H9 (cell line): Measurements from ENCODE around the gene SLC6A2. TPM values are rescaled to one million over a fixed set of nuclear protein-coding genes. Genes with fewer than 3 reads are reported as not detected.

Experiments
- DNase-seq: peaks from one replicate; pipeline ENCODE4 v3.0.0-alpha.2; 2017
- H2AFZ ChIP-seq: one replicate; pipeline ENCODE4 v1.6.1; 2013; ENCODE audit warnings: mild to moderate bottlenecking, low read length, control low read depth, moderate library complexity
- H2AK5ac ChIP-seq: 2 replicates; pipeline ENCODE4 v1.6.1; 2013; ENCODE audit warnings: low read length, control low read depth, mixed read lengths; ENCODE audit not compliant: insufficient read length
- H2BK120ac ChIP-seq: one replicate; pipeline ENCODE4 v1.6.1; 2013; ENCODE audit warnings: low read depth, mild to moderate bottlenecking, low read length, control low read depth, inconsistent platforms; ENCODE audit not compliant: poor library complexity, severe bottlenecking
- H2BK12ac ChIP-seq: 2 replicates; pipeline ENCODE4 v1.6.1; 2013; ENCODE audit warnings: low read length, control low read depth, mixed read lengths, low read depth; ENCODE audit not compliant: insufficient read length
- H2BK15ac ChIP-seq: 2 replicates; pipeline ENCODE4 v1.6.1; 2013; ENCODE audit warnings: low read depth, low read length, control low read depth
- H2BK20ac ChIP-seq: one replicate; pipeline ENCODE4 v1.6.1; 2013; ENCODE audit warnings: low read depth, mild to moderate bottlenecking, low read length, control low read depth, inconsistent platforms; ENCODE audit not compliant: poor library complexity, severe bottlenecking
- H2BK5ac ChIP-seq: 2 replicates; pipeline ENCODE4 v1.6.1; 2013; ENCODE audit warnings: low read length, control low read depth, mixed read lengths; ENCODE audit not compliant: insufficient read length
- H3K14ac ChIP-seq: 2 replicates; pipeline ENCODE4 v1.6.1; 2013; ENCODE audit warnings: low read length, control low read depth; ENCODE audit not compliant: insufficient read depth
- H3K18ac ChIP-seq: 2 replicates; pipeline ENCODE4 v1.6.1; 2013; ENCODE audit warnings: low read depth, mild to moderate bottlenecking, mixed read lengths, low read length, control low read depth; ENCODE audit not compliant: insufficient read length
- H3K23ac ChIP-seq: 2 replicates; pipeline ENCODE4 v1.6.1; 2013; ENCODE audit warnings: low read length, control low read depth, mixed read lengths, low read depth; ENCODE audit not compliant: insufficient read length
- H3K23me2 ChIP-seq: 2 replicates; pipeline ENCODE4 v1.6.1; 2013; ENCODE audit warnings: low read depth, mild to moderate bottlenecking, mixed read lengths, low read length, control low read depth; ENCODE audit not compliant: insufficient read length, poor library complexity, severe bottlenecking
- H3K27ac ChIP-seq: 2 replicates; pipeline ENCODE4 v1.5.1; 2013; ENCODE audit warnings: low read length, control low read depth, mixed read lengths, low read depth; ENCODE audit not compliant: insufficient read length
- H3K27me3 ChIP-seq: 2 replicates; pipeline ENCODE4 v1.6.1; 2013; ENCODE audit warnings: low read length, control low read depth, inconsistent platforms; ENCODE audit not compliant: insufficient read depth
- H3K4ac ChIP-seq: 2 replicates; pipeline ENCODE4 v1.6.1; 2013; ENCODE audit warnings: low read depth, mild to moderate bottlenecking, control low read depth, inconsistent platforms, low read length, moderate library complexity
- H3K4me1 ChIP-seq: 2 replicates; pipeline ENCODE4 v1.6.1; 2013; ENCODE audit warnings: low read length, control low read depth, inconsistent platforms; ENCODE audit not compliant: insufficient read depth
- H3K4me2 ChIP-seq: 2 replicates; pipeline ENCODE4 v1.6.1; 2013; ENCODE audit warnings: low read length, control low read depth, mixed read lengths; ENCODE audit not compliant: insufficient read length, insufficient read depth
- H3K56ac ChIP-seq: 2 replicates; pipeline ENCODE4 v1.6.1; 2013; ENCODE audit warnings: low read depth, mild to moderate bottlenecking, mixed read lengths, low read length, control low read depth; ENCODE audit not compliant: insufficient read length
- H3K79me1 ChIP-seq: 2 replicates; pipeline ENCODE4 v1.6.1; 2013; ENCODE audit warnings: low read depth, mild to moderate bottlenecking, moderate library complexity, low read length, control low read depth, inconsistent platforms; ENCODE audit not compliant: insufficient read depth, poor library complexity, severe bottlenecking
- H3K79me2 ChIP-seq: 2 replicates; pipeline ENCODE4 v1.6.1; 2013; ENCODE audit warnings: low read length, control low read depth, inconsistent platforms; ENCODE audit not compliant: insufficient read depth
- H3K9ac ChIP-seq: 2 replicates; pipeline ENCODE4 v1.6.1; 2013; ENCODE audit warnings: low read length, control low read depth, mixed read lengths; ENCODE audit not compliant: insufficient read length; ENCODE audit errors: extremely low read depth
- H3K9me3 ChIP-seq: one replicate; pipeline ENCODE4 v1.6.1; 2013; ENCODE audit warnings: low read depth, low read length, inconsistent platforms; ENCODE audit not compliant: control insufficient read depth
- H3T11ph ChIP-seq: one replicate; pipeline ENCODE4 v1.6.1; 2013; ENCODE audit warnings: mild to moderate bottlenecking, low read length, control low read depth, inconsistent platforms
- H4K20me1 ChIP-seq: one replicate; pipeline ENCODE4 v1.6.1; 2013; ENCODE audit not compliant: control insufficient read depth, insufficient read length, insufficient read depth
- H4K5ac ChIP-seq: 2 replicates; pipeline ENCODE4 v1.6.1; 2013; ENCODE audit warnings: low read depth, mild to moderate bottlenecking, mixed read lengths, low read length, control low read depth; ENCODE audit not compliant: insufficient read length
- H4K8ac ChIP-seq: replicated peaks from 2 replicates; pipeline ENCODE4 v1.6.1; 2013; ENCODE audit warnings: low read length, control low read depth, mixed read lengths, low read depth; ENCODE audit not compliant: insufficient read length
- H4K91ac ChIP-seq: 2 replicates; pipeline ENCODE4 v1.6.1; 2013; ENCODE audit warnings: low read depth, mild to moderate bottlenecking, moderate library complexity, mixed read lengths, low read length, control low read depth; ENCODE audit not compliant: insufficient read length
- H3K27ac Mint-ChIP-seq, 3 experiments: 2 replicates in 2 of 3; 3 replicates in 1 of 3; pipeline ENCODE4 v1.8.0; 2020 to 2021; ENCODE audit warnings: mixed read lengths in 3 of 3, mild to moderate bottlenecking in 1 of 3, moderate library complexity in 1 of 3
- H3K27me3 Mint-ChIP-seq: 2 replicates; pipeline ENCODE4 v1.8.0; 2021; ENCODE audit warnings: low read depth, mild to moderate bottlenecking, moderate library complexity, mixed read lengths
- H3K36me3 Mint-ChIP-seq, 3 experiments: 2 replicates in 2 of 3; 3 replicates in 1 of 3; pipeline ENCODE4 v1.8.0; 2020 to 2021; ENCODE audit warnings: low read depth in 3 of 3, mixed read lengths in 3 of 3; ENCODE audit not compliant: insufficient read depth in 1 of 3
- H3K4me1 Mint-ChIP-seq, 2 experiments: 2 replicates each; pipeline ENCODE4 v1.8.0; 2020; ENCODE audit warnings: mixed read lengths in 2 of 2
- H3K4me3 Mint-ChIP-seq, 2 experiments: 2 replicates in 1 of 2; 3 replicates in 1 of 2; pipeline ENCODE4 v1.8.0; 2020 to 2021; ENCODE audit warnings: mild to moderate bottlenecking in 2 of 2, mixed read lengths in 2 of 2, moderate library complexity in 1 of 2
- H3K9me3 Mint-ChIP-seq, 2 experiments: 2 replicates in 1 of 2; 3 replicates in 1 of 2; pipeline ENCODE4 v1.8.0; 2020; ENCODE audit warnings: mild to moderate bottlenecking in 2 of 2, mixed read lengths in 2 of 2, moderate library complexity in 1 of 2
- WGBS: extraction: QIAGEN DNeasy Blood & Tissue Kit; methylation state at CpG from one replicate; pipeline ENCODE4 v1.1.7; 2013; ENCODE audit warnings: missing lambda C conversion rate, low lambda C conversion rate, mixed read lengths; ENCODE audit not compliant: insufficient read length; ENCODE audit errors: extremely low coverage; 5-methylcytosine and 5-hydroxymethylcytosine counted together
- total RNA-seq: library from RNA; stranded (reverse); gene quantifications from 2 replicates; pipeline ENCODE4 v1.2.1, GENCODE V29; 2021
- TF ChIP-seq, protein P1 (sequence below): fragments of 200-600 bp; sonication (generic); conservative IDR thresholded peaks from 3 replicates; pipeline ENCODE4 v1.8.0; 2021; ENCODE audit warnings: antibody characterized with exemption, mild to moderate bottlenecking

SLC6A2 gene
- total RNA-seq, 1 experiment from 2014 or later = 0.24 TPM

DNA sequence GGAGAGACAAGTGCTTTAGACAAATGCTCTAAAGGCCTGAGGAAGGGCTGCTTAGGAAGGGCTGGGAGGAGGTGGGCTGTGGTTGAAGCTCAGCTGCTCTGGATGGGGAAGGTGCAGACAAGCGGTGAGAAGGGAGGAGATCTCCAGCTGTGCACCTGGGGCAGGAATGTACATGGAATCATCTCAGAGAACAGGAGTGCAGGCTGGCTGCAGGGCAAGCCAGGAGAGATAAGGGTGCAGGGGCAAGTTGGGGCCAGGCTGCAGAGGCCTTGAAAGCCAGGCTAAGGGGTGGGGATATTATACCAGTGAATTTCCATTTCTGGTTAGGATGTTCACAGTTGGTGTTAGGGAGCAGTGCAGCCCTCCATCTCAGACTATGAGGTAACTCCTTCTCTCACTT is 4.2 kb downstream of the SLC6A2 start:
- Histone ChIP-seq H3K79me1 (no peaks in the 10 kb centered on the region), H2BK120ac (no peak overlapping the region), H4K5ac (no peak overlapping the region), H3K9me3 (no peaks in the 10 kb centered on the region), H3T11ph (no peak overlapping the region), H3K23ac (no peak overlapping the region), H4K91ac (no peak overlapping the region), H3K4ac (no peak overlapping the region), H3K18ac (no peak overlapping the region), H3K27ac (no peak overlapping the region), H2BK5ac (no peak overlapping the region), H3K56ac (no peak overlapping the region), H3K27me3 (peaks cover 25% of the 10 kb centered on the region; the same call in 1 of the 2 replicates), H3K23me2 (peaks cover 10% of the 10 kb centered on the region), H2BK12ac (no peak overlapping the region), H3K4me2 (no peak overlapping the region), H4K8ac (no peak overlapping the region), H3K14ac (no peak overlapping the region), H2BK20ac (no peak overlapping the region), H2AFZ (no peak overlapping the region), H3K4me1 (no peaks in the 10 kb centered on the region; the same call in 1 of the 2 replicates), H4K20me1 (no peaks in the 10 kb centered on the region), H3K79me2 (no peaks in the 10 kb centered on the region), H3K9ac (no peak overlapping the region), H2AK5ac (no peak overlapping the region), H2BK15ac (no peak overlapping the region)
- Mint-ChIP-seq H3K27me3 (peaks cover 58% of the 10 kb centered on the region), H3K9me3 (peaks cover 0 to 6% of the 10 kb centered on the region in 2 experiments; a peak in 3 of 5 replicates), H3K36me3 (no peaks in the 10 kb centered on the region; a peak in 2 of 7 replicates), H3K4me3 (no peak overlapping the region), H3K4me1 (peaks cover 5 to 13% of the 10 kb centered on the region in 2 experiments), H3K27ac (no peak overlapping the region)
- TF ChIP-seq, protein P1, sequence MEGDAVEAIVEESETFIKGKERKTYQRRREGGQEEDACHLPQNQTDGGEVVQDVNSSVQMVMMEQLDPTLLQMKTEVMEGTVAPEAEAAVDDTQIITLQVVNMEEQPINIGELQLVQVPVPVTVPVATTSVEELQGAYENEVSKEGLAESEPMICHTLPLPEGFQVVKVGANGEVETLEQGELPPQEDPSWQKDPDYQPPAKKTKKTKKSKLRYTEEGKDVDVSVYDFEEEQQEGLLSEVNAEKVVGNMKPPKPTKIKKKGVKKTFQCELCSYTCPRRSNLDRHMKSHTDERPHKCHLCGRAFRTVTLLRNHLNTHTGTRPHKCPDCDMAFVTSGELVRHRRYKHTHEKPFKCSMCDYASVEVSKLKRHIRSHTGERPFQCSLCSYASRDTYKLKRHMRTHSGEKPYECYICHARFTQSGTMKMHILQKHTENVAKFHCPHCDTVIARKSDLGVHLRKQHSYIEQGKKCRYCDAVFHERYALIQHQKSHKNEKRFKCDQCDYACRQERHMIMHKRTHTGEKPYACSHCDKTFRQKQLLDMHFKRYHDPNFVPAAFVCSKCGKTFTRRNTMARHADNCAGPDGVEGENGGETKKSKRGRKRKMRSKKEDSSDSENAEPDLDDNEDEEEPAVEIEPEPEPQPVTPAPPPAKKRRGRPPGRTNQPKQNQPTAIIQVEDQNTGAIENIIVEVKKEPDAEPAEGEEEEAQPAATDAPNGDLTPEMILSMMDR = no peak
- no CpG with 5 or more reads among the region's 1 CpG for WGBS
- DNase-seq = no peak
